ENCODE data around the gene CDH12.
"Not testable (repeated sequence)": the region's sequence is repeated elsewhere in the genome, so short reads cannot be mapped to it uniquely, and the experiment has no call there.

CDH12 gene

DNA sequence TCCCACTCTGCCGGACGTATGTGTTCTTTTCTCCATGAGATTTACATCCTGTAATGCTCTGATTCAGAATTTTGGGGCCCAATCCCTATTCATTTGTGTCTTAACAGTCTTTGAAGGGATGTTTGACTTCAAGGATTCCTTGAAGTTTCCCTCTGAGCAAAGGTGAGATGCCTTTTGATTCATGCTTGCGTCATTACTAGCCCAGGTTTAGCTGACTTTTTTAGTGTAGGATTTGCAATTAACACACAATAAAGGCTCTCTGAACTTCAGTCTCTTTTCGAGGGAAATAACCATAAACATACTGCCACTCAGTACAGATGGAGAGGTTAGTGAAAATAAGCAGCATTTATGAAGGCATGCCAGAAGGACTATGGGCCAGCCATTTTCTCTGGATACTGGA is 842.3 kb downstream of the CDH12 start:
- DNase-seq (ENCODE audit: low read depth), result not testable (repeated sequence)

DNA sequence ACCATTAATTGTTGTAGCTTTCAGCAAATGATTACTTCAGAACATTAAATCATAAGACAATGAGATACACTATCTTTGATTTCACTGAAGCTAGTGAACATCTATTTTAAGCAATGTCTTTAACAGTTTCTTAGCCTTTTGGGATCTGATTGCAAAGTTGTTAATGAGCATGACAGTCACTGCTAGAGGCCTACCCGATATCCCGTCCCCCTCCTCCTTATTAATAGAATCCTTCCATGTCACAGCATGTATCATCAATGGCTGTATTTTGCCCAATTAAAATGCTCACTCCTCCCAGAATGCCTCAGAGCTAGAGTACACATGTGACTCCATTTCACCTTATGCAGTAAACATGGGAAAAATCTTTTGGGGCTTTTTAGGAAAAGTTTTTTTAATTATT is 852.0 kb downstream of the CDH12 start:
- not testable (repeated sequence) for DNase-seq (ENCODE audit: low read depth)

- DNase-seq (ENCODE audit: low read depth), result not testable (repeated sequence)
These were observed 867.3 kb downstream of the CDH12 start for GRCh38 chr5:21985799-21986198.

GRCh38 chr5:21951571-21951970 is 901.6 kb downstream of the CDH12 start:
- DNase-seq (ENCODE audit: low read depth), result not testable (repeated sequence)

DNA sequence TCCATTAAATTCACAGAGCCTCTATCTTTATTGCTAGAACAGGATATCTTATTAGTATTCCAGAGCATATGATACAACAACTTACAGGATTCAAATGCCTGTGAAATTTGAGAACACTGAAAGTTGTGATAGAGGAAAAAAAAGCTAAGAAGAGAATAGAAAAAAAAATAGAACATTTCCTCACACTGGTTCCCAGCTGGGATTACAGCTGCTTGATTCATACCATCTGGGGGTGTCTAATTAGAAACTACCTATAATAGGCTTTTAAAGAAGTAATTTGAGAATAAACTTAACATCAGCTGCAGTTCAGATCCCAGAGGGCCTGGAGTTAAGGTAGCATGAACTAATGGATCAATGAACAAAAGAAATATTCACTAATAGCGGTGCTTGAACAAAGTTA is 922.0 kb downstream of the CDH12 start:
- DNase-seq (ENCODE audit: low read depth), result no peak

- no peak for DNase-seq (ENCODE audit: low read depth)
These were observed 933.6 kb downstream of the CDH12 start for GRCh38 chr5:21919414-21920022.

DNA sequence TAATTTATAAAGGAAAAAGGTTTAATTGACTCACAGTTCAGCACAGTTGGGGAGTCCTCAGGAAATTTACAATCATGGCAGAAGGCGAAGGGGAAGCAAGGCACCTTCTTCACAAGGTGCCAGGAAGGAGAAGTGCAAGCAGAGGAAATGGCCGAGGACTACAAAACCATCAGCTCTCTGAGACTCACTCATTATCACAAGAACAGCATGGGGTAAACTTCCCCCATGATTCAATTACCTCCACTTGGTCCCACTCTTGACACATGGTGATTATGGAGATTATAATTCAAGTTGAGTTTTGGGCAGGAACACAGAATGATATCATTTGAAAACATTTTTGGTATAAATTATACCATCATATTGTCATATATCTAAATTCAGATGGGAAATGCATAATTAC is 934.7 kb downstream of the CDH12 start:
- DNase-seq (ENCODE audit: low read depth), result no peak

DNA sequence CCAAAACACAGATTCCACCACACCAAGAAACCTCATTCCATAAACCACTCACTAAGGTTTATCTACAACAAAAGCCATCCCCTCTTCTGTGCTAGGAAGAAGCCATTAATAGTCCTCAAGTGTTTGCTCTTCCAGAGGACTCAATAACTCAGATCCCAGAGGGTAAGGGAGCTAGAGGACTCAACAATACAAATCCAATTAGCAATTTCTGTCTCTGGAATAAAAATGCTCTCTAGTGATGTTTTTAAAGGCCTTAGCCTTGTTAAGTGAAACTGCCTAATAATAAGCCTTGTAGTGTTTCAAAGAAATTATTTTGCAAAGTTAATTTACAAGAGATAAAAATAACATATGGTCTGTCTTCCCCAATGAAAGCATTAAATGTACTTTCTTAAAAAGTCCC is 942.4 kb downstream of the CDH12 start:
- no peak for DNase-seq (ENCODE audit: low read depth)

- no peak for DNase-seq (ENCODE audit: low read depth)
These were observed 957.3 kb downstream of the CDH12 start for GRCh38 chr5:21895766-21896350.

- no peak for DNase-seq (ENCODE audit: low read depth)
These were observed 960.0 kb downstream of the CDH12 start for GRCh38 chr5:21893161-21893560.

DNA sequence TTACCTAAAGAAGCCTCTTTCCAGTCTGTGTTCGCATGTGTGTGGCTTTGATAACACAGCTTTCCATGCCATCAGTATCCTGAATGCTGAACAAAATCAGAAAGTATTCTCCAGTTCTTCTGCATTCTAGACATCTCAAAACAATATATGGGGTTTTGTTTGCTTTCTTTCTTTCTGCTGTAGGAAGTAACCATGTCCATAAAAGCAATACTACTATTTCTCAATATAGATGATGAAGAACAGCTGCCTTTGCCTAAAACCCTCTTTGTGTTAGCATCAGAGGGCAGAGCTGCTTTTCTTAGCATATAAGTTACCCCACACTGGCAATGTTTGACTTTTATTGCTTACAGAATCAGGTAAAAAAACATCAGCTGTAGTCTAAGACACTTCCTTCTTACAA is 963.6 kb downstream of the CDH12 start:
- no peak for DNase-seq (ENCODE audit: low read depth)

GRCh38 chr5:21882074-21882745 is 970.9 kb downstream of the CDH12 start:
- DNase-seq (ENCODE audit: low read depth), result no peak

GRCh38 chr5:21880164-21880563 is 973.0 kb downstream of the CDH12 start:
- DNase-seq (ENCODE audit: low read depth), result no peak

DNA sequence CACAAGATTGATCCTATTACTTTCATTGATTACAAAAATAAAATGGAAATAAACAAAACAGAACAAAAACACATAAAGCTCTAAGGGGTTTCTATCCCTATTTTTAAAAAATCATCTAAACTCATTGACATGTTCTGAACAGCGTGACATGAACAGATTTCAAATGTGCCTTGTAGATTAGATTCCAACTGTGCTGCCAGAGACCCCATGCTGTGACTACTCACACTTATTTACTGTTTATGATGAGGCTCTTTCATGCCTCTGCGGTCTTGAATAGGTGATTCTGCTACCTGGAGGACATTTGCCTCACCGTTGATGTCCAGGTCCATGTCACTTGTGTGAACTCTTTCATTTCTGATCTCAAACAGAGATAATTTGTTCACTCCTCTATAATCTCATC is 990.2 kb downstream of the CDH12 start:
- DNase-seq (ENCODE audit: low read depth), result no peak

- no peak for DNase-seq (ENCODE audit: low read depth)
These were observed 994.7 kb downstream of the CDH12 start for GRCh38 chr5:21858441-21858840.

- no peak for DNase-seq (ENCODE audit: low read depth)
These were observed 996.2 kb downstream of the CDH12 start for GRCh38 chr5:21856987-21857386.

DNA sequence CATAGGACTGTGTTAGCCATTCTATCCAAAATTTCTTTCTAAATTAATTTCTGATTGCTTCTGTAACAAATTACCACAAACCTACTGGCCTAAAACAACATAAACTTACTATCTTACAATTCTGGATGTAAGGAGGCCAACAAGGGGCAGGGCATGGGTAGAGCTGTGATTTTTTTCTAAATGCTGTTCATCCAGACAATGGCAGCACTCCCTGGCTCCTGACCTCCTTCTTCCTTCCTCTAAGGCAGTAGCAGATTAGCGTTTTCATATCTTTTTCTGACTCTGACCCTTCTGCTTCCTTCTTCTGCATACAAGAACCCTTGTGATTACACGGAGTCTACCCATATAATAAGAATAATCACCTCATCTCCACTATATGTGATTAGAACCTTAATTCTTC is 1005.8 kb downstream of the CDH12 start:
- DNase-seq (ENCODE audit: low read depth), result no peak

DNA sequence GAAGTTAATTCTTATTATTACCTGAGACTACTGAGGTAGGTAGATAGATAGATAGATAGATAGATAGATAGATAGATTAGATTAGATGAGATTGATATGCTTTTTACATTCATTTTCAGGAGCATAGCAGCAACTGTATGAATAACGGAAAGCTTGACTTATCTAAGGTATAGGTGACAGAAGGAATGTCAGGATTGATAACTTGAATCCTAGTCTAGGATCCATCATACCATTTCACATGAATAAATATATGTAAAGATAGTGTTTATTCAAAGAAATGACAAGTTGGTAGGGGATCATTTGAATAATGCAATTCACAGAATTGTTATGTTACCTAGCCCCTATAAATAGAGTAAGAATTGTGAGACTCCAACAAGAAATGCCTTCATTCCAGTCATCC is 1008.2 kb downstream of the CDH12 start:
- no peak for DNase-seq (ENCODE audit: low read depth)

GRCh38 chr5:21834863-21835262 is 1018.3 kb downstream of the CDH12 start:
- DNase-seq (ENCODE audit: low read depth), result no peak

- DNase-seq (ENCODE audit: low read depth), result no peak
These were observed 1021.9 kb downstream of the CDH12 start for GRCh38 chr5:21831145-21831787.

DNA sequence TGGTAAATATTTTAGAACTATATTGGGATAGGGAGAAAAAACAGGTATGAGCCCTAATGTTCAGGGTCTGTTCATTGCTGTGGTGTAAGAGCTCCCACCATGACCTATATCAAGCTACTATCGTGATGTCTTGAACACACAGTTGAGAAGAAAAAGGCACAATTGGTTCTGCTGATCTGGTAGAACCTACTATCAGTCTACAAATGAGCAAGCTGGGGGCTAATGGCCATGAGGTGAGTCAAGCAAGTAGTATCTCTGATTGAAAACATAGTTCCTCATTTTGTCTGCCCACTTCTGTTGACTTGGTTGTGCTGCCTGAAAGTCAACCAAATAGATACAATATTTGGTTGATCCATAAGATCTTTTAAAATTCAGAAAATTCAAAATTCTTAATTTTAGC is 1026.3 kb downstream of the CDH12 start:
- no peak for DNase-seq (ENCODE audit: low read depth)

GRCh38 chr5:21823588-21823987 is 1029.6 kb downstream of the CDH12 start:
- DNase-seq (ENCODE audit: low read depth), result no peak

DNA sequence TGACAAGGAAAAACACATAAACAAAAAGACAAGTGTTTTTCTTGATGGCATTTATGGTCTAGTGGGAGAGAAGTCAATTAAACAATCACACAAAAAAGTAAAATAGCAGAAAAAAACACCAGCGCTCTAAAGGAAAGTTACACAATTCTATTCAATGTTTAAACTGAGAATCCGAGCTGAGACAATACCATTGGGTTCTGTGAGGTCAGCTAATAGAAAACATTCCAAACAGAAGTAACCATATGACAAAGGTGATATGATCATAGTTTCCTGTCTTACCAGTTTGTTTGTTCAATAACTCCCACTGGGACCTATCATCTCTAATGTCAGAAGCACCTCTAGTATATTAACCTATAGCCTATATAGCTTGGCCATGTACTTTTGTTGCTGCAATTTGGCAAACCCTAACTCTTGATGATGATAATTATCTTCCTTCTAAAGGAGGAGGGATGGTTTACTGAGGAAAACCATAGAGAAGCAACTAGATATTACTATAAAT is 1030.0 kb downstream of the CDH12 start:
- DNase-seq (ENCODE audit: low read depth), result no peak
